Measurements from ENCODE around the gene BCL2L15.
A peak's percentile ranks its signal among the peaks of the same experiment; 100 is the strongest.

Gene BCL2L15

DNA sequence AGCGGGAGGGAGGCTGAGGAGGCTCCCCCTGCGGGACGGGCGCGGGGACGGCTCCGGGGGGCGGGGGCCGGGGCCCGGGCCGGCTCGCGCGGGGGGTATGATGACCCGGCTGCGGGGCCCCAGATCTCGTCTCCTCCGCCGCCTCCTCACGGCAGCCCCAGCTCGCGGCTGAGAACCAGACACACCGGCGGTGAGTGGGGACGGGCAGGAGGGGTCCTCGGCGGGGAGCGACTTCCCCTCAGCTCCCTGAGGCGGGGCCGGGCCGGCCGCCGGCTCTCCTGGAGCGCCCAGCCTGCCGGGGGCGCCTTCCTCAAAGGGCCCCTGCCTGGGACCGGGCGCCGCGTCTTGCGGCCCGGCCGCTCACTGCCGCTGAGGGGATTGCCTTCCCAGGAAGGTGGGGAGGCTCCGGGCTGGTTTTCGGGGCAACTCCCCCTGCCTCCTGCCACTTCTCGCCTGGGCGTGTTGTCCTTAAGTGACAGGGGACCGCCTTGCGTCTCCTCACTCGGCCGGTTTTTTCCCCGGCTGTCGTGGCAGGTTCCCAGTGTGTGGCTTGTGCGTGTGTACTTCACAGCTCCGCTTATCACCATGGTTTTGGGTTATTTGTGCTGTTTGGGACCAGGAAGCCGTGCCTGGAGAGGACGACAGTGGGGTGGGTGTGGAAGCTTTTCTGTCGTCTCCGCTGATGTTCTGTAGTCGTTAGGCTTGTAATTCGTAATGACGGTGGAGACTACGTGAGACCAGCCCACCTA is 42.5 kb upstream of the BCL2L15 start:
- TF ChIP-seq ISL1 (CRISPR knock-in tag; IDR thresholded peaks at IDR 0.05) (no peak), SNAI2 (CRISPR knock-in tag; IDR thresholded peaks at IDR 0.05) (no peak), ZFP30 (CRISPR knock-in tag; IDR thresholded peaks at IDR 0.05) (no peak), ZFP3 (CRISPR knock-in tag; IDR thresholded peaks at IDR 0.05) (0 out of 2 replicates have a peak, but pooled peaks have one; percentile 18), ZNF8 (CRISPR knock-in tag; IDR thresholded peaks at IDR 0.05) (no peak), ZNF565 (CRISPR knock-in tag; conservative IDR thresholded peaks at IDR 0.05; ENCODE audit: low read depth) (no peak)
- TF ChIP-seq, protein P1, sequence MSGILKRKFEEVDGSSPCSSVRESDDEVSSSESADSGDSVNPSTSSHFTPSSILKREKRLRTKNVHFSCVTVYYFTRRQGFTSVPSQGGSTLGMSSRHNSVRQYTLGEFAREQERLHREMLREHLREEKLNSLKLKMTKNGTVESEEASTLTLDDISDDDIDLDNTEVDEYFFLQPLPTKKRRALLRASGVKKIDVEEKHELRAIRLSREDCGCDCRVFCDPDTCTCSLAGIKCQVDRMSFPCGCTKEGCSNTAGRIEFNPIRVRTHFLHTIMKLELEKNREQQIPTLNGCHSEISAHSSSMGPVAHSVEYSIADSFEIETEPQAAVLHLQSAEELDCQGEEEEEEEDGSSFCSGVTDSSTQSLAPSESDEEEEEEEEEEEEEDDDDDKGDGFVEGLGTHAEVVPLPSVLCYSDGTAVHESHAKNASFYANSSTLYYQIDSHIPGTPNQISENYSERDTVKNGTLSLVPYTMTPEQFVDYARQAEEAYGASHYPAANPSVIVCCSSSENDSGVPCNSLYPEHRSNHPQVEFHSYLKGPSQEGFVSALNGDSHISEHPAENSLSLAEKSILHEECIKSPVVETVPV (CRISPR knock-in tag; IDR thresholded peaks at IDR 0.05): no peak
- peak; percentile 55 for ATAC-seq

DNA sequence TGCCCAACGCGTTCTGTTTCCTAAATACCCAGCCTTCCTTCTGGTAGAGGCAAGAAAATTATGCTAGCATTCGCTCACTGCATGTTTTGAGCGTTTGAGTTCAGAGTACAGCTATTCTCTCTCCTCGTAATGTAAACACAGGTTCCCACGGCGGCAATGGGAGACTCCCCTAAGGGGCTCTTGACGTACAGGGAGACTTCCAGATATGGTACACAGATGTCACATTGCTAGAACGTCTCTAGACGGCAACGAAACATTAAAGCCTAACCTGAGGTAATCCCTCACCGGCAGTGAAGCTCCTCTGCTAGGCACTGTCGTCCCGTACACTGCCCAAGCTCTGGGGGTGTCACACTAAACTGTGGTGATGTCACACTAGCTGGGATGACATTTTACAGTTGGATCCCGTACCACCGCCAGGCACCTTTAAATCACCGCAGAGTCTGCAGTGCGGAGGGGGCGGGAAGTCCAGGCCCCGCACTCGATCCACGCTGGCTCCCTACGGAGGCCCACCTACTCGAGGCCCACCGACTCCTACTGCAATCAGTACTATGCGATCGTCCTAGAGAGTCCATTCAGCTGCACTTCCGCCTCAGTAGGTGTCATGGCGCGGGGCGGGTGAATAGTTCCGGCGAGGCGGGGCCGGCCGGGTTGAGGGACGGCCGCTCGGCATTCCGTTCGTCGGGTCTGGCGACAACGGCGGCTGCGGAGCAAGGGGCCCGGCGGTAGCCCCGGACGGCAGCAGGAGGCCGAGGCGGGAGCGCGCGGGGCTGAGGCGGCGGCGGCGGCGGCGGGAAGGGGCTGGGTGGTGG is 41.8 kb upstream of the BCL2L15 start, which contains the start of gene HIPK1:
Gene HIPK1 (plus strand): TSS at position 384 of the 809 bp plus-strand sequence.
- ATAC-seq: peak; percentile 84
- TF ChIP-seq, protein P2, sequence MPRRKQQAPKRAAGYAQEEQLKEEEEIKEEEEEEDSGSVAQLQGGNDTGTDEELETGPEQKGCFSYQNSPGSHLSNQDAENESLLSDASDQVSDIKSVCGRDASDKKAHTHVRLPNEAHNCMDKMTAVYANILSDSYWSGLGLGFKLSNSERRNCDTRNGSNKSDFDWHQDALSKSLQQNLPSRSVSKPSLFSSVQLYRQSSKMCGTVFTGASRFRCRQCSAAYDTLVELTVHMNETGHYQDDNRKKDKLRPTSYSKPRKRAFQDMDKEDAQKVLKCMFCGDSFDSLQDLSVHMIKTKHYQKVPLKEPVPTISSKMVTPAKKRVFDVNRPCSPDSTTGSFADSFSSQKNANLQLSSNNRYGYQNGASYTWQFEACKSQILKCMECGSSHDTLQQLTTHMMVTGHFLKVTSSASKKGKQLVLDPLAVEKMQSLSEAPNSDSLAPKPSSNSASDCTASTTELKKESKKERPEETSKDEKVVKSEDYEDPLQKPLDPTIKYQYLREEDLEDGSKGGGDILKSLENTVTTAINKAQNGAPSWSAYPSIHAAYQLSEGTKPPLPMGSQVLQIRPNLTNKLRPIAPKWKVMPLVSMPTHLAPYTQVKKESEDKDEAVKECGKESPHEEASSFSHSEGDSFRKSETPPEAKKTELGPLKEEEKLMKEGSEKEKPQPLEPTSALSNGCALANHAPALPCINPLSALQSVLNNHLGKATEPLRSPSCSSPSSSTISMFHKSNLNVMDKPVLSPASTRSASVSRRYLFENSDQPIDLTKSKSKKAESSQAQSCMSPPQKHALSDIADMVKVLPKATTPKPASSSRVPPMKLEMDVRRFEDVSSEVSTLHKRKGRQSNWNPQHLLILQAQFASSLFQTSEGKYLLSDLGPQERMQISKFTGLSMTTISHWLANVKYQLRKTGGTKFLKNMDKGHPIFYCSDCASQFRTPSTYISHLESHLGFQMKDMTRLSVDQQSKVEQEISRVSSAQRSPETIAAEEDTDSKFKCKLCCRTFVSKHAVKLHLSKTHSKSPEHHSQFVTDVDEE (CRISPR knock-in tag; IDR thresholded peaks at IDR 0.05): peak; percentile 50; the same call in 1 of the 2 replicates
- TF ChIP-seq ZNF8 (CRISPR knock-in tag; IDR thresholded peaks at IDR 0.05) (no peak), ZFP3 (CRISPR knock-in tag; IDR thresholded peaks at IDR 0.05) (0 out of 2 replicates have a peak, but pooled peaks have one; percentile 46), ZFP30 (CRISPR knock-in tag; IDR thresholded peaks at IDR 0.05) (no peak)
- TF ChIP-seq, protein P3, sequence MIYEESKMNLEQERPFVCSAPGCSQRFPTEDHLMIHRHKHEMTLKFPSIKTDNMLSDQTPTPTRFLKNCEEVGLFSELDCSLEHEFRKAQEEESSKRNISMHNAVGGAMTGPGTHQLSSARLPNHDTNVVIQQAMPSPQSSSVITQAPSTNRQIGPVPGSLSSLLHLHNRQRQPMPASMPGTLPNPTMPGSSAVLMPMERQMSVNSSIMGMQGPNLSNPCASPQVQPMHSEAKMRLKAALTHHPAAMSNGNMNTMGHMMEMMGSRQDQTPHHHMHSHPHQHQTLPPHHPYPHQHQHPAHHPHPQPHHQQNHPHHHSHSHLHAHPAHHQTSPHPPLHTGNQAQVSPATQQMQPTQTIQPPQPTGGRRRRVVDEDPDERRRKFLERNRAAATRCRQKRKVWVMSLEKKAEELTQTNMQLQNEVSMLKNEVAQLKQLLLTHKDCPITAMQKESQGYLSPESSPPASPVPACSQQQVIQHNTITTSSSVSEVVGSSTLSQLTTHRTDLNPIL (CRISPR knock-in tag; IDR thresholded peaks at IDR 0.05; ENCODE audit: low read depth): no peak

DNA sequence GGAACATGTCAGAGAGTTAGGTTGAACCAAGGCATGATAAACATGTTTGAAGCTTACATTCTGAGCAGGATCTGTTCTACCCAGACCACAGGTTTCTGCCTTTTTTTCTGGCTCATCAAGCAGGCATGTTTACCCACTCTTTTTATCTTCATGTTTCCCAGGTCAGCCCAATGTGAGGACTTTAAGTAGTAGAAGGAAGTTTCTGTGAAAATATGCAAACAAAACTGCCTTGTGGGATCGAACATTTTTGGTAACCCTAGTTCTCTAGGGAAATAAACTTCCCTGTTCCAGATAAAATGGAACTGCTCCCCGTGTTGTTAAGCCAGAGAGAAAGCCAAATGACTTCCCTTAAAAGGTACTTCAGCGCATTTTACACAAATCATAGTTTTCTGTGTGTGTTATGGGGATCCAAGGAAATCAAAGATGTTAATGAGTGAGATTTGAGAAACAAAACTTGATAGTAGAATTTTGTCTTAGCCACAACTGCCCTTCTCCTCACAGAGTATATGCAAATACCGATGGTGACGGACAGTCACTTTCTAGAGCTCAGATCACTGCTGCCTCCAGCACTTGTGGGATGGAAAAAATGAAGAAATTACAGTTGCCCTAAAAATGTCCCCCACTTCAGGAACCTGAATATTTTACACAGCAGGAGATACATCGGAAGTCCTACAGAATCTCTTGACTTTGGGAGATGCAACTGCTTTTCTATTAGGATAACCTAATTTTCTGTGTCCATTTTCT is 41.0 kb upstream of the BCL2L15 start:
- TF ChIP-seq ESRRG (CRISPR knock-in tag; IDR thresholded peaks at IDR 0.05) (no peak), ZNF565 (CRISPR knock-in tag; conservative IDR thresholded peaks at IDR 0.05; ENCODE audit: low read depth) (no peak), GLIS3 (CRISPR knock-in tag; IDR thresholded peaks at IDR 0.05) (no peak), ZNF8 (CRISPR knock-in tag; IDR thresholded peaks at IDR 0.05) (no peak), RARB (CRISPR knock-in tag; IDR thresholded peaks at IDR 0.05) (no peak), ARNTL (CRISPR knock-in tag; IDR thresholded peaks at IDR 0.05; ENCODE audit: borderline replicate concordance, low read depth) (no peak), OSR1 (CRISPR knock-in tag; IDR thresholded peaks at IDR 0.05) (no peak)
- TF ChIP-seq, protein P3 (CRISPR knock-in tag; IDR thresholded peaks at IDR 0.05; ENCODE audit: low read depth): no peak
- peak; percentile 12; the same call in 1 of the 3 replicates for ATAC-seq

DNA sequence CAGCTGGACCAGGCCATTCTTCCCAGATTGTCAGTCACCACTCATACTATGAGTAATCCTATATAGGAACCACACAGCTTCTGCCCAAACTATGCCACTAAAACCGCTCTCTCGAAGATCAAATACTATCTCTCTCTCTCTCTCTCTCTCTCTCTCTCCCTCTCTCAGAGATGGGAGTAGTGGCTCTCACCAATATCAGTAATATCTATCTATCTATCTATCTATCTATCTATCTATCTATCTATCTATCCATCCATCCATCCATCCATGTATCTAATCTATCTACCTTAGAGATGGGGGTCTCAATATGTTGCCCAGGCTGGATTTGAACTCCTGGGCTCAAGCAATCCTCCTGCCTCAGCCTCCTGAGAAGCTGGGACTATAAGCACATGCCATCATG is 37.1 kb upstream of the BCL2L15 start:
- ATAC-seq: no peak
- TF ChIP-seq ZNF565 (CRISPR knock-in tag; conservative IDR thresholded peaks at IDR 0.05; ENCODE audit: low read depth): no peak
- no peak for TF ChIP-seq ZFP30 (CRISPR knock-in tag; IDR thresholded peaks at IDR 0.05)
- TF ChIP-seq, protein P4, sequence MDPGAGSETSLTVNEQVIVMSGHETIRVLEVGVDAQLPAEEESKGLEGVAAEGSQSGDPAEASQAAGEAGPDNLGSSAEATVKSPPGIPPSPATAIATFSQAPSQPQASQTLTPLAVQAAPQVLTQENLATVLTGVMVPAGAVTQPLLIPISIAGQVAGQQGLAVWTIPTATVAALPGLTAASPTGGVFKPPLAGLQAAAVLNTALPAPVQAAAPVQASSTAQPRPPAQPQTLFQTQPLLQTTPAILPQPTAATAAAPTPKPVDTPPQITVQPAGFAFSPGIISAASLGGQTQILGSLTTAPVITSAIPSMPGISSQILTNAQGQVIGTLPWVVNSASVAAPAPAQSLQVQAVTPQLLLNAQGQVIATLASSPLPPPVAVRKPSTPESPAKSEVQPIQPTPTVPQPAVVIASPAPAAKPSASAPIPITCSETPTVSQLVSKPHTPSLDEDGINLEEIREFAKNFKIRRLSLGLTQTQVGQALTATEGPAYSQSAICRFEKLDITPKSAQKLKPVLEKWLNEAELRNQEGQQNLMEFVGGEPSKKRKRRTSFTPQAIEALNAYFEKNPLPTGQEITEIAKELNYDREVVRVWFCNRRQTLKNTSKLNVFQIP (CRISPR knock-in tag; IDR thresholded peaks at IDR 0.05; ENCODE audit: borderline replicate concordance, low read depth): no peak
- TF ChIP-seq SNAI2 (CRISPR knock-in tag; IDR thresholded peaks at IDR 0.05): no peak
- TF ChIP-seq, protein P2 (CRISPR knock-in tag; IDR thresholded peaks at IDR 0.05): no peak
- TF ChIP-seq ZFP3 (CRISPR knock-in tag; IDR thresholded peaks at IDR 0.05): no peak
- TF ChIP-seq, protein P3 (CRISPR knock-in tag; IDR thresholded peaks at IDR 0.05; ENCODE audit: low read depth): no peak
- TF ChIP-seq TCF4 (CRISPR knock-in tag; IDR thresholded peaks at IDR 0.05; ENCODE audit: borderline replicate concordance): no peak
- TF ChIP-seq CSDC2 (CRISPR knock-in tag; IDR thresholded peaks at IDR 0.05): no peak
- no peak for TF ChIP-seq ESRRG (CRISPR knock-in tag; IDR thresholded peaks at IDR 0.05)
- no peak for TF ChIP-seq ZC3H10 (CRISPR knock-in tag; IDR thresholded peaks at IDR 0.05)

Measured in SK-N-SH treated with all-trans-retinoic acid at 6 μM for 48 hours (cell line).